Keratinocyte (primary cell): ENCODE measurements around the gene FLAD1. TPM values are rescaled to one million over a fixed set of nuclear protein-coding genes. Genes with fewer than 3 reads are reported as not detected.

Source experiments
- DNase-seq: peaks from one replicate; pipeline ENCODE4 v3.0.0-alpha.2; 2011; ENCODE audit warnings: low read depth, missing footprints, low spot score
- FAIRE-seq: peaks from 2 replicates; lab custom pipeline; 2011; peaks lifted over from hg19 to GRCh38; lab: Jason Lieb, UNC
- H2AFZ ChIP-seq: 2 replicates; pipeline ENCODE4 v1.6.0; 2012; ENCODE audit warnings: low read length, control low read depth, inconsistent platforms; ENCODE audit not compliant: control insufficient read depth
- H3K27ac ChIP-seq: 2 replicates; pipeline ENCODE4 v1.5.1; 2011; ENCODE audit warnings: low read length; ENCODE audit not compliant: control insufficient read depth, insufficient read depth
- H3K27me3 ChIP-seq: 3 replicates; pipeline ENCODE4 v1.6.0; 2011; ENCODE audit warnings: low read length; ENCODE audit not compliant: control insufficient read depth, insufficient read depth; ENCODE audit errors: extremely low read depth
- H3K36me3 ChIP-seq, 2 experiments: 2 replicates in 1 of 2; 3 replicates in 1 of 2; pipeline ENCODE4 v1.5.1; 2011; ENCODE audit warnings: low read length in 2 of 2, mild to moderate bottlenecking in 1 of 2; ENCODE audit not compliant: control insufficient read depth in 2 of 2, insufficient read depth in 2 of 2; ENCODE audit errors: extremely low read depth in 1 of 2
- H3K4me1 ChIP-seq: 3 replicates; pipeline ENCODE4 v1.5.1; 2011; ENCODE audit warnings: low read length; ENCODE audit not compliant: control insufficient read depth, insufficient read depth; ENCODE audit errors: extremely low read depth
- H3K4me2 ChIP-seq: 3 replicates; pipeline ENCODE4 v1.6.0; 2011; ENCODE audit warnings: low read depth, low read length; ENCODE audit not compliant: control insufficient read depth, insufficient read depth; ENCODE audit errors: extremely low read depth
- H3K4me3 ChIP-seq, 3 experiments: fragments of 200-600 bp in 1 of 3; sonication (generic) in 1 of 3; 2 replicates in 2 of 3; 3 replicates in 1 of 3; pipeline ENCODE4 v1.5.1; 2011 to 2016; ENCODE audit warnings: low read length in 3 of 3, mild to moderate bottlenecking in 3 of 3, control low read depth in 2 of 3, inconsistent platforms in 1 of 3, low read depth in 1 of 3, mixed read lengths in 1 of 3, mixed run types in 1 of 3, moderate library complexity in 1 of 3; ENCODE audit not compliant: control insufficient read depth in 2 of 3, insufficient read depth in 2 of 3; ENCODE audit errors: extremely low read depth in 1 of 3
- H3K79me2 ChIP-seq: 2 replicates; pipeline ENCODE4 v1.6.0; 2012; ENCODE audit warnings: low read length; ENCODE audit not compliant: control insufficient read depth, insufficient read depth
- H3K9ac ChIP-seq: 3 replicates; pipeline ENCODE4 v1.6.0; 2011; ENCODE audit warnings: low read length; ENCODE audit not compliant: control insufficient read depth, insufficient read depth; ENCODE audit errors: extremely low read depth
- H3K9me1 ChIP-seq: 3 replicates; pipeline ENCODE4 v1.6.0; 2011; ENCODE audit warnings: low read length; ENCODE audit not compliant: control insufficient read depth, insufficient read depth; ENCODE audit errors: extremely low read depth
- H3K9me3 ChIP-seq: 2 replicates; pipeline ENCODE4 v1.5.1; 2012; ENCODE audit warnings: low read depth, low read length; ENCODE audit not compliant: control insufficient read depth
- H4K20me1 ChIP-seq: 3 replicates; pipeline ENCODE4 v1.6.0; 2011; ENCODE audit warnings: low read length; ENCODE audit not compliant: control insufficient read depth, insufficient read depth; ENCODE audit errors: extremely low read depth
- CTCF ChIP-seq, 3 experiments: IDR thresholded peaks in 1 of 3; conservative IDR thresholded peaks in 1 of 3; optimal IDR thresholded peaks in 1 of 3; 2 replicates in 2 of 3; 3 replicates in 1 of 3; pipeline versions ENCODE3 to v1.5.1; 2011; ENCODE audit warnings: low read length in 3 of 3, mild to moderate bottlenecking in 3 of 3, moderate library complexity in 2 of 3, control low read depth in 1 of 3, inconsistent platforms in 1 of 3; ENCODE audit not compliant: insufficient read depth in 2 of 3; ENCODE audit errors: extremely low read depth in 1 of 3
- EZH2 ChIP-seq: IDR thresholded peaks from one replicate; pipeline ENCODE4 v1.6.1; 2012; ENCODE audit warnings: inconsistent platforms, mild to moderate bottlenecking, low read length, moderate library complexity
- dilution Hi-C: fragments of 300-500 bp; cut with MboI; formaldehyde crosslinking; loops from one replicate; pipeline ENCODE4 v1.7.0; 2020; ENCODE audit warnings: low sequenced_read_pairs; ENCODE audit not compliant: extremely low pct_ligation_motif_present
- polyA plus RNA-seq, 5 experiments: library from polyadenylated mRNA; depleted of rRNA in 3 of 5; stranded (reverse) in 3 of 5; stranded (forward) in 1 of 5; unstranded in 1 of 5; fragments of >200 nt; gene quantifications; 1 replicate in 1 of 5; 2 replicates in 3 of 5; 3 replicates in 1 of 5; pipeline versions ENCODE4 v1.2.1 to v1.2.3, GENCODE V29; 2011 to 2012; ENCODE audit warnings: missing spikeins in 2 of 5, low read depth in 1 of 5, low replicate concordance in 1 of 5

FLAD1 gene
- polyA plus RNA-seq, 1 donor (not counting 4 experiments of a cell fraction or from before 2014, with no cell fraction given), result 51.4 TPM

GRCh38 chr1:155037851-155038441 is 54.8 kb downstream of the FLAD1 start:
- Histone ChIP-seq H3K27me3 (no peaks in the 10 kb centered on the region), H3K4me2 (peak overlapping the region; percentile 59), H3K36me3 (no peaks in the 10 kb centered on the region), H3K79me2 (no peaks in the 10 kb centered on the region), H3K9me3 (no peaks in the 10 kb centered on the region), H3K9ac (no peak overlapping the region), H3K27ac (peak overlapping the region; percentile 53), H4K20me1 (no peaks in the 10 kb centered on the region), H3K4me1 (peaks cover 31% of the 10 kb centered on the region), H3K4me3 (peak overlapping the region in 1 of 3 experiments; percentile 16), H2AFZ (no peak overlapping the region), H3K9me1 (peaks cover 3% of the 10 kb centered on the region)
- DNase-seq (no peak), FAIRE-seq (no peak)
- TF ChIP-seq CTCF (optimal IDR thresholded peaks at IDR 0.05 in 1 of 3, IDR thresholded peaks at IDR 0.05 in 1 of 3, conservative IDR thresholded peaks at IDR 0.05 in 1 of 3; ENCODE audit: extremely low read depth in 1 of 3, insufficient read depth in 2 of 3, low read length in 3 of 3) (no peak), EZH2 (no peak)
- dilution Hi-C loops, result no loop called here

GRCh38 chr1:155038602-155039307 is 55.6 kb downstream of the FLAD1 start:
- Histone ChIP-seq H3K4me1 (peaks cover 31% of the 10 kb centered on the region), H3K27ac (peak overlapping the region; percentile 53), H3K9me3 (no peaks in the 10 kb centered on the region), H2AFZ (no peak overlapping the region), H3K79me2 (no peaks in the 10 kb centered on the region), H3K9ac (peak overlapping the region; percentile 4), H3K9me1 (peaks cover 3% of the 10 kb centered on the region), H3K27me3 (no peaks in the 10 kb centered on the region), H3K4me3 (peak overlapping the region in 1 of 3 experiments; percentile 16), H3K36me3 (no peaks in the 10 kb centered on the region), H3K4me2 (peak overlapping the region; percentile 59), H4K20me1 (no peaks in the 10 kb centered on the region)
- TF ChIP-seq EZH2 (no peak), CTCF (optimal IDR thresholded peaks at IDR 0.05 in 1 of 3, IDR thresholded peaks at IDR 0.05 in 1 of 3, conservative IDR thresholded peaks at IDR 0.05 in 1 of 3; ENCODE audit: extremely low read depth in 1 of 3, insufficient read depth in 2 of 3, low read length in 3 of 3) (no peak)
- FAIRE-seq (peak; percentile 95), DNase-seq (no peak)
- dilution Hi-C loops, result no loop called here
